K562 treated with DMSO at 1 percent for 12 hours (cell line): Measurements from ENCODE around the gene MVK. TPM values are rescaled to one million over a fixed set of nuclear protein-coding genes. Genes with fewer than 3 reads are reported as not detected.

ENCODE experiments used
- total RNA-seq: library from RNA; unstranded; fragments of 300-600 nt; gene quantifications from 2 replicates; pipeline ENCODE4 v1.2.3, GENCODE V29; 2022; ENCODE audit not compliant: insufficient read depth

Gene MVK
- total RNA-seq, result 29.6 and 36.5 TPM in 2 replicates

GRCh38 chr12:109573029-109573913 lies at the start of gene MVK, which contains the start of gene MMAB:
TSS of gene MVK (plus strand) at chr12:109573794. CDS start at chr12:109574823, 1,029 bp downstream.
TSS of gene MMAB (minus strand) at chr12:109573504. CDS start at chr12:109573480, 24 bp downstream.

Other genes with a start within 250 kb of the MVK start
- not detected in 2 replicates for gene MYO1H, start 225.9 kb upstream of the MVK start, total RNA-seq
- gene KCTD10, start 96.5 kb upstream of the MVK start, total RNA-seq, result 8.8 and 15.9 TPM in 2 replicates
- 7.7 and 24.1 TPM in 2 replicates for gene UBE3B, start 96.2 kb upstream of the MVK start, total RNA-seq
- 20.5 and 34.5 TPM in 2 replicates for gene MMAB, start 290 bp upstream of the MVK start, total RNA-seq
- gene FAM222A, start 140.0 kb downstream of the MVK start, total RNA-seq, result 1.1 and 2.5 TPM in 2 replicates